ENCODE data around the gene LOXL1. TPM values are rescaled to one million over a fixed set of nuclear protein-coding genes. Genes with fewer than 3 reads are reported as not detected.

Gene LOXL1
- total and polyA plus RNA-seq, 2 of the 13 experiments (the other 11 are each of a cell fraction or from before 2014, with no cell fraction given), result 0.51 to 1.3 TPM

GRCh38 chr15:73915082-73915481, 11.2 kb upstream of the LOXL1 start (continued):
- no peak for TF ChIP-seq SYNCRIP (IDR thresholded peaks at IDR 0.05; ENCODE audit: insufficient read depth, low read depth, low read length)
- TF ChIP-seq GFI1 (CRISPR knock-in tag; IDR thresholded peaks at IDR 0.05; ENCODE audit: borderline replicate concordance), result no peak

GRCh38 chr15:73918784-73919183, 7.5 kb upstream of the LOXL1 start:
- intact Hi-C loops (cut with micrococcal nuclease; ENCODE audit: unreplicated experiment), result no loop called here
- no peak for FAIRE-seq

More at GRCh38 chr15:73918784-73919183, 7.5 kb upstream of the LOXL1 start:
- Histone ChIP-seq H3K79me2 (ENCODE audit: insufficient read depth, low read length) (no peaks in the 10 kb centered on the region), H3K36me3 (replicated peaks in 1 of 2; ENCODE audit: control insufficient read depth in 1 of 2, insufficient read depth in 2 of 2, low read length in 2 of 2) (no peaks in the 10 kb centered on the region), H3K27me3 (ENCODE audit: control insufficient read depth in 1 of 2, insufficient read depth in 2 of 2, low read length in 2 of 2) (peaks cover 3 to 20% of the 10 kb centered on the region in 2 experiments; a peak in 2 of 5 replicates), H3K4me2 (ENCODE audit: low read depth, low read length) (no peak overlapping the region), H3K4me1 (ENCODE audit: insufficient read depth, low read length) (no peaks in the 10 kb centered on the region), H2AFZ (ENCODE audit: low read length) (no peak overlapping the region), H4K20me1 (ENCODE audit: insufficient read depth, low read length) (no peaks in the 10 kb centered on the region), H3K27ac (ENCODE audit: extremely low read length, insufficient read depth, low read length) (no peak overlapping the region), H3K4me3 (replicated peaks in 1 of 3; ENCODE audit: insufficient read depth in 1 of 3, low read depth in 2 of 3, low read length in 3 of 3) (no peak overlapping the region), H3K9ac (ENCODE audit: insufficient read depth, low read depth, low read length) (no peak overlapping the region), H3K9me3 (ENCODE audit: low read length) (no peaks in the 10 kb centered on the region; the same call in 1 of the 2 replicates)
- DNase-seq (ENCODE audit: low spot score) (no peak), ATAC-seq (no peak)
- BruUV-seq (replicated peaks), result no TSS peak
- TF ChIP-seq ZBTB42 (CRISPR knock-in tag; IDR thresholded peaks at IDR 0.05) (no peak), ETV6 (CRISPR knock-in tag; conservative IDR thresholded peaks at IDR 0.05) (no peak), KLF9 (CRISPR knock-in tag; IDR thresholded peaks at IDR 0.05; ENCODE audit: low read depth) (no peak), ZNF660 (CRISPR knock-in tag; IDR thresholded peaks at IDR 0.05; ENCODE audit: borderline replicate concordance, low read depth) (no peak), USF2 (IDR thresholded peaks at IDR 0.05; ENCODE audit: low read depth, low read length) (no peak), USF2 (CRISPR knock-in tag; IDR thresholded peaks at IDR 0.05; ENCODE audit: borderline replicate concordance) (no peak)
- in situ Hi-C loops (cut with HindIII; ENCODE audit: extremely low pct_ligation_motif_present, low pct_unique_long_range_greater_than_20kb), result no loop called here
- 23% methylated on average over 3 of the region's 3 CpGs for WGBS (ENCODE audit: low lambda C conversion rate)
- ChIA-PET CTCF (ENCODE audit: low intra/inter-chr PET ratio, low total read pairs) (no interaction called here), POLR2A (no interaction called here)
